HepG2 (cell line): ENCODE results near the gene PEAR1. TPM values are rescaled to one million over a fixed set of nuclear protein-coding genes. Genes with fewer than 3 reads are reported as not detected.

Source experiments
- ATAC-seq: fragments of 200-7000 bp; cut with Tn5 transposase; 3 replicates; pipeline ENCODE4 v1.9.1; 2020; ENCODE audit warnings: mild to moderate bottlenecking, moderate library complexity
- BruUV-seq: library from RNA; stranded (reverse); fragments of 400-500 nt; replicated peaks from 2 replicates; lab custom pipeline; 2021; lab: Mats Ljungman, UMichigan
- CTCF ChIA-PET: fragments of 300-600 bp; formaldehyde crosslinking; extraction: SDS; loops from one replicate; lab custom pipeline; 2021; ENCODE audit warnings: low total read pairs, inconsistent platforms, low intra/inter-chr PET ratio; lab: Yijun Ruan, JAX
- POLR2A ChIA-PET: fragments of 350-600 bp; sonication (Branson Sonifier 250); formaldehyde crosslinking; loops from one replicate; lab custom pipeline; 2020; ENCODE audit warnings: antibody characterized with exemption, inconsistent platforms; lab: Yijun Ruan, JAX
- DNase-seq: peaks from one replicate; pipeline ENCODE4 v3.0.0-alpha.2; 2015; ENCODE audit warnings: low spot score
- FAIRE-seq: peaks from 3 replicates; lab custom pipeline; 2011; peaks lifted over from hg19 to GRCh38; lab: Jason Lieb, UNC
- H2AFZ ChIP-seq: one replicate; pipeline ENCODE4 v1.6.1; 2011; ENCODE audit warnings: low read length, inconsistent platforms
- H3K27ac ChIP-seq: fragments of 300-600 bp; 3 replicates; pipeline ENCODE4 v1.8.0; 2011; ENCODE audit warnings: mixed run types, mild to moderate bottlenecking, mixed read lengths, low read length, inconsistent platforms; ENCODE audit not compliant: insufficient read depth; ENCODE audit errors: extremely low read length
- H3K27me3 ChIP-seq, 2 experiments: fragments of 200-600 bp in 1 of 2; 2 replicates in 1 of 2; 3 replicates in 1 of 2; pipeline versions ENCODE4 v1.6.0 to v1.8.0; 2011; ENCODE audit warnings: low read length in 2 of 2, mild to moderate bottlenecking in 2 of 2, moderate library complexity in 2 of 2, inconsistent platforms in 1 of 2; ENCODE audit not compliant: insufficient read depth in 2 of 2, control insufficient read depth in 1 of 2
- H3K36me3 ChIP-seq, 2 experiments: fragments of 200-600 bp in 1 of 2; replicated peaks in 1 of 2; 2 replicates in 1 of 2; 3 replicates in 1 of 2; pipeline versions ENCODE4 v1.5.1 to v1.8.0; 2011; ENCODE audit warnings: low read length in 2 of 2, inconsistent platforms in 1 of 2; ENCODE audit not compliant: insufficient read depth in 2 of 2, control insufficient read depth in 1 of 2
- H3K4me1 ChIP-seq: 2 replicates; pipeline ENCODE4 v1.5.1; 2012; ENCODE audit warnings: low read length, inconsistent platforms; ENCODE audit not compliant: insufficient read depth
- H3K4me2 ChIP-seq: 2 replicates; pipeline ENCODE4 v1.6.0; 2011; ENCODE audit warnings: low read depth, low read length, inconsistent platforms
- H3K4me3 ChIP-seq, 3 experiments: fragments of 200-600 bp in 1 of 3; sonication (generic), shearing (Covaris generic) in 1 of 3; replicated peaks in 1 of 3; 2 replicates each; pipeline ENCODE4 v1.5.1; 2011 to 2016; ENCODE audit warnings: low read length in 3 of 3, inconsistent platforms in 2 of 3, low read depth in 2 of 3, mild to moderate bottlenecking in 2 of 3, control low read depth in 1 of 3, mixed read lengths in 1 of 3; ENCODE audit not compliant: insufficient read depth in 1 of 3
- H3K79me2 ChIP-seq: one replicate; pipeline ENCODE4 v1.6.1; 2011; ENCODE audit warnings: low read length, inconsistent platforms; ENCODE audit not compliant: insufficient read depth
- H3K9ac ChIP-seq: 2 replicates; pipeline ENCODE4 v1.6.0; 2011; ENCODE audit warnings: mild to moderate bottlenecking, low read depth, low read length, inconsistent platforms; ENCODE audit not compliant: insufficient read depth
- H3K9me3 ChIP-seq: 2 replicates; pipeline ENCODE4 v1.5.1; 2012; ENCODE audit warnings: mild to moderate bottlenecking, low read length
- H4K20me1 ChIP-seq: 2 replicates; pipeline ENCODE4 v1.6.0; 2011; ENCODE audit warnings: inconsistent platforms, mild to moderate bottlenecking, low read length, moderate library complexity; ENCODE audit not compliant: insufficient read depth
- CREB1 ChIP-seq, 2 experiments: fragments of 450-650 bp in 1 of 2; IDR thresholded peaks; 2 replicates each; pipeline ENCODE4 v1.6.1; 2016 to 2017; ENCODE audit warnings: control low read depth in 1 of 2, mild to moderate bottlenecking in 1 of 2, missing compliant biosample characterization in 1 of 2, missing genetic modification characterization in 1 of 2
- HNF4G ChIP-seq, 2 experiments: sonication (generic) in 1 of 2; formaldehyde crosslinking in 1 of 2; IDR thresholded peaks; 2 replicates each; pipeline versions ENCODE4 v1.4.0 to v1.6.1; 2011 to 2020; ENCODE audit warnings: borderline replicate concordance in 2 of 2, low read depth in 2 of 2, mild to moderate bottlenecking in 2 of 2, low read length in 1 of 2, missing genetic modification reagents in 1 of 2, moderate library complexity in 1 of 2
- TBX2 ChIP-seq: sonication (generic); formaldehyde crosslinking; IDR thresholded peaks from 2 replicates; pipeline ENCODE4 v1.5.0; 2020; ENCODE audit warnings: missing genetic modification reagents, mild to moderate bottlenecking, borderline replicate concordance
- ZBTB39 ChIP-seq: sonication (generic); formaldehyde crosslinking; IDR thresholded peaks from 2 replicates; pipeline ENCODE4 v1.5.0; 2020; ENCODE audit warnings: missing genetic modification reagents
- ZNF225 ChIP-seq: sonication (generic); formaldehyde crosslinking; IDR thresholded peaks from 2 replicates; pipeline ENCODE4 v1.4.0; 2020; ENCODE audit warnings: mild to moderate bottlenecking, missing genetic modification reagents
- ZNF430 ChIP-seq: sonication (generic); formaldehyde crosslinking; IDR thresholded peaks from 2 replicates; pipeline ENCODE4 v1.9.0; 2021; ENCODE audit warnings: mild to moderate bottlenecking, missing genetic modification reagents
- ZNF512 ChIP-seq: sonication (generic); formaldehyde crosslinking; IDR thresholded peaks from 2 replicates; pipeline ENCODE4 v1.4.0; 2020; ENCODE audit warnings: mild to moderate bottlenecking, missing genetic modification reagents
- ZNF552 ChIP-seq: sonication (generic); formaldehyde crosslinking; IDR thresholded peaks from 2 replicates; pipeline ENCODE4 v1.9.0; 2022; ENCODE audit warnings: missing genetic modification reagents, mild to moderate bottlenecking, borderline replicate concordance
- ZNF747 ChIP-seq: sonication (generic); formaldehyde crosslinking; IDR thresholded peaks from 2 replicates; pipeline ENCODE4 v1.8.1; 2023; ENCODE audit warnings: missing genetic modification reagents, mild to moderate bottlenecking, borderline replicate concordance
- WGBS: methylation state at CpG from one replicate; pipeline ENCODE4 v1.1.6; 2017; ENCODE audit warnings: low lambda C conversion rate; 5-methylcytosine and 5-hydroxymethylcytosine counted together
- in situ Hi-C: cut with HindIII; loops from 2 replicates; pipeline ENCODE4 v1.10.0; 2017; ENCODE audit warnings: low pct_unique_long_range_greater_than_20kb; ENCODE audit not compliant: extremely low pct_ligation_motif_present
- intact Hi-C: fragments of 100-400 bp; cut with micrococcal nuclease; formaldehyde crosslinking; loops from one replicate; pipeline ENCODE4 v1.10.0; 2022; ENCODE audit not compliant: unreplicated experiment
- polyA plus RNA-seq, 8 experiments: library from polyadenylated mRNA; depleted of rRNA in 3 of 8; stranded (reverse) in 7 of 8; unstranded in 1 of 8; fragments of >200 nt; fragmentation: Illumina TruSeq in 4 of 8; extraction: Trizol in 4 of 8; gene quantifications; 2 replicates each; pipeline versions ENCODE4 v1.2.1 to v1.2.3, GENCODE V29; 2011 to 2016; ENCODE audit warnings: low read depth in 4 of 8, missing spikeins in 1 of 8, mixed read lengths in 1 of 8; ENCODE audit not compliant: insufficient read depth in 1 of 8
- total RNA-seq, 5 experiments: library from RNA; depleted of rRNA; stranded (reverse); fragments of >200 nt; fragmentation: Illumina TruSeq; extraction: Trizol; gene quantifications; 2 replicates each; pipeline ENCODE4 v1.2.3, GENCODE V29; 2016; ENCODE audit warnings: low read depth in 1 of 5
- TF ChIP-seq, protein P1 (sequence below): sonication (generic); formaldehyde crosslinking; IDR thresholded peaks from 2 replicates; pipeline ENCODE4 v1.5.0; 2020; ENCODE audit warnings: mild to moderate bottlenecking, missing genetic modification reagents, moderate library complexity
- TF ChIP-seq, protein P2 (sequence below): sonication (generic); formaldehyde crosslinking; IDR thresholded peaks from 2 replicates; pipeline ENCODE4 v1.4.0; 2020; ENCODE audit warnings: missing genetic modification reagents, borderline replicate concordance

Gene PEAR1
- total and polyA plus RNA-seq, 2 of the 13 experiments (the other 11 are each of a cell fraction or from before 2014, with no cell fraction given) = 0.27 to 0.41 TPM

GRCh38 chr1:156910309-156910782, 16.8 kb downstream of the PEAR1 start:
- WGBS = 0% methylated on average over 3 of the region's 18 CpGs
- Histone ChIP-seq H3K79me2 (no peaks in the 10 kb centered on the region), H4K20me1 (no peaks in the 10 kb centered on the region), H3K9ac (no peak overlapping the region), H3K27ac (no peak overlapping the region), H2AFZ (no peak overlapping the region), H3K4me2 (no peak overlapping the region; the same call in 1 of the 2 replicates), H3K4me1 (peaks cover 15% of the 10 kb centered on the region), H3K4me3 (no peak overlapping the region), H3K27me3 (peaks cover 4 to 42% of the 10 kb centered on the region in 2 experiments; a peak in 4 of 5 replicates), H3K36me3 (no peaks in the 10 kb centered on the region), H3K9me3 (no peaks in the 10 kb centered on the region)
- in situ Hi-C loops (no loop called here), intact Hi-C loops (loop anchor here (1.0 kb wide), 1 partner anchor 164 kb away; no protein-coding TSS in a partner anchor)
- CTCF ChIA-PET = interaction anchor here (0.9 to 2.0 kb wide), 2 partner anchors 10 to 18 kb away, joined by 3 to 6 read pairs; partner anchors contain the start of gene LRRC71
- no TSS peak for BruUV-seq
- FAIRE-seq = no peak
- POLR2A ChIA-PET = no interaction called here
- peak; percentile 49 for ATAC-seq
- DNase-seq = peak; percentile 23
- no peak for TF ChIP-seq ZNF747
- 0 out of 2 replicates have a peak, but pooled peaks have one; percentile 34 for TF ChIP-seq ZNF225 (CRISPR knock-in tag)
- TF ChIP-seq HNF4G (IDR thresholded peaks at IDR 0.05; ENCODE audit: borderline replicate concordance, low read depth, low read length) = no peak
- no peak for TF ChIP-seq HNF4G (CRISPR knock-in tag; IDR thresholded peaks at IDR 0.05; ENCODE audit: borderline replicate concordance, low read depth)
- TF ChIP-seq TBX2 (CRISPR knock-in tag) = no peak
- TF ChIP-seq, protein P1, sequence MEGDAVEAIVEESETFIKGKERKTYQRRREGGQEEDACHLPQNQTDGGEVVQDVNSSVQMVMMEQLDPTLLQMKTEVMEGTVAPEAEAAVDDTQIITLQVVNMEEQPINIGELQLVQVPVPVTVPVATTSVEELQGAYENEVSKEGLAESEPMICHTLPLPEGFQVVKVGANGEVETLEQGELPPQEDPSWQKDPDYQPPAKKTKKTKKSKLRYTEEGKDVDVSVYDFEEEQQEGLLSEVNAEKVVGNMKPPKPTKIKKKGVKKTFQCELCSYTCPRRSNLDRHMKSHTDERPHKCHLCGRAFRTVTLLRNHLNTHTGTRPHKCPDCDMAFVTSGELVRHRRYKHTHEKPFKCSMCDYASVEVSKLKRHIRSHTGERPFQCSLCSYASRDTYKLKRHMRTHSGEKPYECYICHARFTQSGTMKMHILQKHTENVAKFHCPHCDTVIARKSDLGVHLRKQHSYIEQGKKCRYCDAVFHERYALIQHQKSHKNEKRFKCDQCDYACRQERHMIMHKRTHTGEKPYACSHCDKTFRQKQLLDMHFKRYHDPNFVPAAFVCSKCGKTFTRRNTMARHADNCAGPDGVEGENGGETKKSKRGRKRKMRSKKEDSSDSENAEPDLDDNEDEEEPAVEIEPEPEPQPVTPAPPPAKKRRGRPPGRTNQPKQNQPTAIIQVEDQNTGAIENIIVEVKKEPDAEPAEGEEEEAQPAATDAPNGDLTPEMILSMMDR (CRISPR knock-in tag) = peak; percentile 76
- no peak for TF ChIP-seq ZNF552 (CRISPR knock-in tag)
- no peak for TF ChIP-seq CREB1 (IDR thresholded peaks at IDR 0.05)
- TF ChIP-seq CREB1 (CRISPR knock-in tag; IDR thresholded peaks at IDR 0.05) = no peak
- no peak for TF ChIP-seq ZBTB39 (CRISPR knock-in tag)
- TF ChIP-seq ZNF430 = no peak
- TF ChIP-seq, protein P2, sequence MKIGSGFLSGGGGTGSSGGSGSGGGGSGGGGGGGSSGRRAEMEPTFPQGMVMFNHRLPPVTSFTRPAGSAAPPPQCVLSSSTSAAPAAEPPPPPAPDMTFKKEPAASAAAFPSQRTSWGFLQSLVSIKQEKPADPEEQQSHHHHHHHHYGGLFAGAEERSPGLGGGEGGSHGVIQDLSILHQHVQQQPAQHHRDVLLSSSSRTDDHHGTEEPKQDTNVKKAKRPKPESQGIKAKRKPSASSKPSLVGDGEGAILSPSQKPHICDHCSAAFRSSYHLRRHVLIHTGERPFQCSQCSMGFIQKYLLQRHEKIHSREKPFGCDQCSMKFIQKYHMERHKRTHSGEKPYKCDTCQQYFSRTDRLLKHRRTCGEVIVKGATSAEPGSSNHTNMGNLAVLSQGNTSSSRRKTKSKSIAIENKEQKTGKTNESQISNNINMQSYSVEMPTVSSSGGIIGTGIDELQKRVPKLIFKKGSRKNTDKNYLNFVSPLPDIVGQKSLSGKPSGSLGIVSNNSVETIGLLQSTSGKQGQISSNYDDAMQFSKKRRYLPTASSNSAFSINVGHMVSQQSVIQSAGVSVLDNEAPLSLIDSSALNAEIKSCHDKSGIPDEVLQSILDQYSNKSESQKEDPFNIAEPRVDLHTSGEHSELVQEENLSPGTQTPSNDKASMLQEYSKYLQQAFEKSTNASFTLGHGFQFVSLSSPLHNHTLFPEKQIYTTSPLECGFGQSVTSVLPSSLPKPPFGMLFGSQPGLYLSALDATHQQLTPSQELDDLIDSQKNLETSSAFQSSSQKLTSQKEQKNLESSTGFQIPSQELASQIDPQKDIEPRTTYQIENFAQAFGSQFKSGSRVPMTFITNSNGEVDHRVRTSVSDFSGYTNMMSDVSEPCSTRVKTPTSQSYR (CRISPR knock-in tag) = peak; percentile 86
- TF ChIP-seq ZNF512 = peak; percentile 92
